K562 (cell line): ENCODE measurements around the gene STAM2. TPM values are rescaled to one million over a fixed set of nuclear protein-coding genes. Genes with fewer than 3 reads are reported as not detected.

Experiments used
- BHLHE40 ChIP-seq: IDR thresholded peaks from 2 replicates; pipeline ENCODE4 v1.6.1; 2011; ENCODE audit warnings: low read length, improper control_type of control experiment
- CBX3 ChIP-seq, 2 experiments: IDR thresholded peaks; 1 replicate in 1 of 2; 2 replicates in 1 of 2; pipeline ENCODE4 v1.6.1; 2012; ENCODE audit warnings: inconsistent platforms in 2 of 2, low read length in 2 of 2, borderline replicate concordance in 1 of 2, control low read depth in 1 of 2
- ETV1 ChIP-seq: fragments of 450-650 bp; conservative IDR thresholded peaks from 2 replicates; pipeline ENCODE4 v1.6.1; 2016; ENCODE audit warnings: missing genetic modification characterization, control low read depth, low read depth, missing compliant biosample characterization
- FOS ChIP-seq: IDR thresholded peaks from 3 replicates; pipeline ENCODE4 v1.6.1; 2011; ENCODE audit not compliant: insufficient read length; ENCODE audit errors: extremely low read depth
- FUS ChIP-seq: fragments of 200-400 bp; formaldehyde crosslinking; optimal IDR thresholded peaks from 2 replicates; pipeline ENCODE3; 2017; ENCODE audit warnings: low read depth, low read length
- KLF1 ChIP-seq: fragments of 450-650 bp; IDR thresholded peaks from 2 replicates; pipeline ENCODE4 v1.6.1; 2016; ENCODE audit warnings: missing genetic modification characterization, missing compliant biosample characterization
- KLF13 ChIP-seq: fragments of 450-650 bp; IDR thresholded peaks from 2 replicates; pipeline ENCODE4 v1.6.1; 2016; ENCODE audit warnings: missing genetic modification characterization, low read depth, mild to moderate bottlenecking, missing compliant biosample characterization, moderate library complexity, borderline replicate concordance
- LEF1 ChIP-seq: fragments of 450-650 bp; IDR thresholded peaks from 2 replicates; pipeline ENCODE4 v1.6.1; 2016; ENCODE audit warnings: mild to moderate bottlenecking
- MEIS2 ChIP-seq: fragments of 450-650 bp; IDR thresholded peaks from 2 replicates; pipeline ENCODE4 v1.6.1; 2014; ENCODE audit warnings: mild to moderate bottlenecking; ENCODE audit not compliant: partially characterized antibody
- MYC ChIP-seq, 2 experiments: fragments of 250-450 bp in 1 of 2; sonication (Bioruptor Pico) in 1 of 2; IDR thresholded peaks; 2 replicates each; pipeline versions ENCODE4 v1.5.1 to v1.6.1; 2012 to 2021; ENCODE audit warnings: low read depth in 2 of 2, borderline replicate concordance in 1 of 2, improper control_type of control experiment in 1 of 2, low read length in 1 of 2, mild to moderate bottlenecking in 1 of 2, moderate library complexity in 1 of 2
- NEUROD1 ChIP-seq: fragments of 150-350 bp; IDR thresholded peaks from 2 replicates; pipeline ENCODE4 v1.6.1; 2014; ENCODE audit warnings: borderline replicate concordance, low read length, low read depth; ENCODE audit not compliant: partially characterized antibody
- PCBP1 ChIP-seq: fragments of 200-400 bp; formaldehyde crosslinking; IDR thresholded peaks from 2 replicates; pipeline ENCODE4 v1.6.1; 2018; ENCODE audit warnings: mild to moderate bottlenecking, low read depth, low read length; ENCODE audit not compliant: poor library complexity, severe bottlenecking
- PPARD ChIP-seq: fragments of 250-450 bp; sonication (Bioruptor Pico); IDR thresholded peaks from 2 replicates; pipeline ENCODE4 v1.8.0; 2022; ENCODE audit warnings: inconsistent platforms, mild to moderate bottlenecking, moderate library complexity
- RBM17 ChIP-seq: fragments of 200-400 bp; formaldehyde crosslinking; IDR thresholded peaks from 2 replicates; pipeline ENCODE4 v1.6.1; 2017; ENCODE audit warnings: low read depth, mild to moderate bottlenecking, low read length, borderline replicate concordance
- RBM25 ChIP-seq: fragments of 200-400 bp; formaldehyde crosslinking; IDR thresholded peaks from 2 replicates; pipeline ENCODE4 v1.6.1; 2018; ENCODE audit warnings: low read length, low read depth, moderate library complexity; ENCODE audit not compliant: severe bottlenecking
- SP2 ChIP-seq: IDR thresholded peaks from 2 replicates; pipeline ENCODE4 v1.6.1; 2011; ENCODE audit warnings: mild to moderate bottlenecking, low read depth, low read length, moderate library complexity; ENCODE audit not compliant: poor library complexity, severe bottlenecking; ENCODE audit errors: extremely low read depth
- ZNF316 ChIP-seq: fragments of 450-650 bp; IDR thresholded peaks from 2 replicates; pipeline ENCODE4 v1.6.1; 2016
- ZNF57 ChIP-seq: fragments of 450-650 bp; formaldehyde crosslinking; IDR thresholded peaks from 2 replicates; pipeline ENCODE4 v1.4.0; 2020; ENCODE audit warnings: mild to moderate bottlenecking, moderate library complexity
- polyA plus RNA-seq, 8 experiments: library from polyadenylated mRNA; depleted of rRNA in 4 of 8; stranded (reverse) in 5 of 8; unstranded in 3 of 8; fragments of >200 nt; fragmentation: Nextera tagmentation in 2 of 8; fragmentation: Illumina TruSeq in 1 of 8; extraction: Ambion mirVana in 2 of 8; extraction: Trizol in 1 of 8; gene quantifications; 2 replicates each; pipeline versions ENCODE4 v1.2.1 to v1.2.3, GENCODE V29; 2011 to 2014; ENCODE audit warnings: inconsistent platforms in 1 of 8, missing spikeins in 1 of 8
- total RNA-seq, 7 experiments: library from RNA; depleted of rRNA in 6 of 7; stranded (reverse); fragments of >200 nt in 6 of 7; fragmentation: Illumina TruSeq in 2 of 7; extraction: Trizol in 2 of 7; gene quantifications; 2 replicates each; pipeline versions ENCODE4 v1.2.1 to v1.2.3, GENCODE V29; 2011 to 2021; ENCODE audit warnings: low replicate concordance in 1 of 7
- TF ChIP-seq, protein P1 (sequence below): fragments of 250-450 bp; sonication (Bioruptor Pico); IDR thresholded peaks from 2 replicates; pipeline ENCODE4 v1.5.0; 2021
- TF ChIP-seq, protein P2 (sequence below): IDR thresholded peaks from 3 replicates; pipeline ENCODE4 v1.6.1; 2011; ENCODE audit warnings: borderline replicate concordance, mild to moderate bottlenecking, moderate library complexity; ENCODE audit not compliant: insufficient read length; ENCODE audit errors: extremely low read depth

STAM2 gene
- total and polyA plus RNA-seq, 9 of the 15 experiments (the other 6 are each of a cell fraction or from before 2014, with no cell fraction given): 4.5 to 13.9 (median 8.7) TPM

DNA sequence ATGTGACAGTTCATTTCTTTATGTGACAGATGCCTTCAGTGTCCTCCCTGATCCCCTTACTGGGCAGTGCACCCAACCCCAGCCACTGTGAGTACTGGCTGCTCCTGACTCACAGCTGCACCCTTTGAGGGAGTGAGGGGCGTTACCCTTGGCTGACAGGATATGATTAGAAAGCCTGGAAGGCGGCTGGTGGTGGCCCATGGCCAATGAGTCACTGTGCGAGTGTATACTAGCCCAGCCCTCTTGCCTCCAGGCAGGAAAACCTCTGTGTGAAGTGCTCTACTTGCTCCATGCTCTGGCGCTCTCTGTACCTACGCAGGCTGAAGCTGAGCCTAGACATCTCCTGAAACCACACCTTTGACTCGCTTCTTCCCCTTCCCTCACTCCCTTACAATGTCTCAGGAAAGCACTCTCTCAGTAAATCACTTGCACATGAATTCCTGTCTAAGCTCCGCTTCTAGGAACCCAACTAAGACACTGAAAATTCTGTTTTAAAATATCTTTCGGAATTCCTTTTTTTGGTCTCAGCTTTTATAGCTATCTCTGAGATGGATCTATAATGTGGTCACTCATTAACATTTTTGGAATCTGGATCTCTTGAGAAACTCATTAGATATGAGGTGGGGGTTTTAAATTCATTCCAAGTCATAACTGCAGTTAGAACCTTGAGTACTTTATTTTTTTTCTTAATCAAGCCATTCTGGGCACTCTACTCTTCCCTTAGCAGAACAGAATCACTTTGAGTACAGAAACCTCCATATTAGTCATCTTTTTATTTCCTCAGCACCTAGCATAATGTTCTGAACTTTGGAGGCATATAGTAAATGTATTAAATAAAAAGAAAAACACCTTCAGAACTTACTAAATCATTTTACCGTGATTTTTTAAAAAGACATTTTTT is 25.3 kb upstream of the STAM2 start (continued):
- peak in 1 of 2 experiments; percentile 65; a peak in 1 of 3 replicates for TF ChIP-seq CBX3 (IDR thresholded peaks at IDR 0.05; ENCODE audit: borderline replicate concordance in 1 of 2, low read length in 2 of 2)
- TF ChIP-seq BHLHE40: no peak
- TF ChIP-seq, protein P1, sequence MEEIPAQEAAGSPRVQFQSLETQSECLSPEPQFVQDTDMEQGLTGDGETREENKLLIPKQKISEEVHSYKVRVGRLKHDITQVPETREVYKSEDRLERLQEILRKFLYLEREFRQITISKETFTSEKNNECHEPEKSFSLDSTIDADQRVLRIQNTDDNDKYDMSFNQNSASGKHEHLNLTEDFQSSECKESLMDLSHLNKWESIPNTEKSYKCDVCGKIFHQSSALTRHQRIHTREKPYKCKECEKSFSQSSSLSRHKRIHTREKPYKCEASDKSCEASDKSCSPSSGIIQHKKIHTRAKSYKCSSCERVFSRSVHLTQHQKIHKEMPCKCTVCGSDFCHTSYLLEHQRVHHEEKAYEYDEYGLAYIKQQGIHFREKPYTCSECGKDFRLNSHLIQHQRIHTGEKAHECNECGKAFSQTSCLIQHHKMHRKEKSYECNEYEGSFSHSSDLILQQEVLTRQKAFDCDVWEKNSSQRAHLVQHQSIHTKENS (CRISPR knock-in tag): no peak
- TF ChIP-seq ZNF316: no peak
- TF ChIP-seq, protein P2, sequence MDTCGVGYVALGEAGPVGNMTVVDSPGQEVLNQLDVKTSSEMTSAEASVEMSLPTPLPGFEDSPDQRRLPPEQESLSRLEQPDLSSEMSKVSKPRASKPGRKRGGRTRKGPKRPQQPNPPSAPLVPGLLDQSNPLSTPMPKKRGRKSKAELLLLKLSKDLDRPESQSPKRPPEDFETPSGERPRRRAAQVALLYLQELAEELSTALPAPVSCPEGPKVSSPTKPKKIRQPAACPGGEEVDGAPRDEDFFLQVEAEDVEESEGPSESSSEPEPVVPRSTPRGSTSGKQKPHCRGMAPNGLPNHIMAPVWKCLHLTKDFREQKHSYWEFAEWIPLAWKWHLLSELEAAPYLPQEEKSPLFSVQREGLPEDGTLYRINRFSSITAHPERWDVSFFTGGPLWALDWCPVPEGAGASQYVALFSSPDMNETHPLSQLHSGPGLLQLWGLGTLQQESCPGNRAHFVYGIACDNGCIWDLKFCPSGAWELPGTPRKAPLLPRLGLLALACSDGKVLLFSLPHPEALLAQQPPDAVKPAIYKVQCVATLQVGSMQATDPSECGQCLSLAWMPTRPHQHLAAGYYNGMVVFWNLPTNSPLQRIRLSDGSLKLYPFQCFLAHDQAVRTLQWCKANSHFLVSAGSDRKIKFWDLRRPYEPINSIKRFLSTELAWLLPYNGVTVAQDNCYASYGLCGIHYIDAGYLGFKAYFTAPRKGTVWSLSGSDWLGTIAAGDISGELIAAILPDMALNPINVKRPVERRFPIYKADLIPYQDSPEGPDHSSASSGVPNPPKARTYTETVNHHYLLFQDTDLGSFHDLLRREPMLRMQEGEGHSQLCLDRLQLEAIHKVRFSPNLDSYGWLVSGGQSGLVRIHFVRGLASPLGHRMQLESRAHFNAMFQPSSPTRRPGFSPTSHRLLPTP: peak; percentile 55
- no peak for TF ChIP-seq RBM17
- peak; percentile 61; the same call in 1 of the 2 replicates for TF ChIP-seq KLF13
- TF ChIP-seq ZNF57: no peak
- TF ChIP-seq ETV1 (tag): peak; percentile 41; the same call in 1 of the 2 replicates
- TF ChIP-seq KLF1 (tag): peak; percentile 77; the same call in 1 of the 2 replicates
- TF ChIP-seq LEF1: no peak
- no peak for TF ChIP-seq PCBP1
- peak; percentile 35 for TF ChIP-seq NEUROD1
- peak; percentile 43 for TF ChIP-seq RBM25
- TF ChIP-seq FUS: no peak
- TF ChIP-seq MYC (IDR thresholded peaks at IDR 0.05; ENCODE audit: low read depth, low read length): no peak
- TF ChIP-seq MYC (CRISPR knock-in tag; IDR thresholded peaks at IDR 0.05; ENCODE audit: borderline replicate concordance, low read depth): no peak
- TF ChIP-seq FOS: peak; percentile 38
- no peak for TF ChIP-seq SP2
- no peak for TF ChIP-seq PPARD (CRISPR knock-in tag)
- peak; percentile 56 for TF ChIP-seq MEIS2
